Loucy (cell line): ENCODE data around the gene STON2.

Experiments used
- H2AFZ ChIP-seq: fragments of 200-600 bp; sonication (generic); 2 replicates; pipeline ENCODE4 v1.6.0; 2016; ENCODE audit warnings: antibody characterized with exemption, mild to moderate bottlenecking, low read length, moderate library complexity
- H3F3A ChIP-seq: fragments of 200-600 bp; 2 replicates; pipeline ENCODE4 v1.6.0; 2016; ENCODE audit warnings: antibody characterized with exemption, low read depth, mild to moderate bottlenecking
- H3K27me3 ChIP-seq: fragments of 200-600 bp; sonication (generic); 2 replicates; pipeline ENCODE4 v1.6.1; 2014; ENCODE audit warnings: low read length, mild to moderate bottlenecking; ENCODE audit not compliant: insufficient read depth, poor library complexity, severe bottlenecking
- H3K36me3 ChIP-seq: fragments of 200-600 bp; sonication (generic); 2 replicates; pipeline ENCODE4 v1.6.1; 2016; ENCODE audit warnings: low read length; ENCODE audit not compliant: insufficient read depth
- H3K4me1 ChIP-seq: fragments of 200-600 bp; sonication (generic); 2 replicates; pipeline ENCODE4 v1.5.1; 2014; ENCODE audit warnings: low read length, mild to moderate bottlenecking; ENCODE audit not compliant: insufficient read depth, poor library complexity, severe bottlenecking
- H3K4me2 ChIP-seq: fragments of 200-600 bp; sonication (generic); 2 replicates; pipeline ENCODE4 v1.6.0; 2014; ENCODE audit warnings: antibody characterized with exemption, low read length, low read depth, mild to moderate bottlenecking; ENCODE audit not compliant: poor library complexity, severe bottlenecking
- H3K4me3 ChIP-seq: fragments of 200-600 bp; sonication (generic); 2 replicates; pipeline ENCODE4 v1.5.1; 2014; ENCODE audit warnings: low read length, mild to moderate bottlenecking, mixed read lengths; ENCODE audit not compliant: poor library complexity, severe bottlenecking
- H3K79me2 ChIP-seq: fragments of 200-600 bp; sonication (generic); 2 replicates; pipeline ENCODE4 v1.6.1; 2014; ENCODE audit warnings: low read length; ENCODE audit not compliant: insufficient read depth
- H3K9ac ChIP-seq: fragments of 200-600 bp; sonication (generic); 2 replicates; pipeline ENCODE4 v1.6.0; 2014; ENCODE audit warnings: mild to moderate bottlenecking, low read depth, low read length, moderate library complexity; ENCODE audit not compliant: poor library complexity, severe bottlenecking
- H3K9me2 ChIP-seq: fragments of 200-600 bp; sonication (generic); replicated peaks from 2 replicates; pipeline ENCODE4 v1.6.1; 2016; ENCODE audit warnings: low read depth, low read length, mixed read lengths
- H3K9me3 ChIP-seq: fragments of 200-600 bp; sonication (generic); 2 replicates; pipeline ENCODE4 v1.6.1; 2014; ENCODE audit warnings: mild to moderate bottlenecking, antibody characterized with exemption, low read length, low read depth; ENCODE audit not compliant: insufficient read depth
- H4K20me1 ChIP-seq: fragments of 200-600 bp; sonication (generic); 2 replicates; pipeline ENCODE4 v1.6.0; 2014; ENCODE audit warnings: antibody characterized with exemption, low read length, mild to moderate bottlenecking; ENCODE audit not compliant: insufficient read depth, poor library complexity, severe bottlenecking
- CTCF ChIP-seq: fragments of 200-600 bp; sonication (generic); conservative IDR thresholded peaks from 2 replicates; pipeline ENCODE4 v1.5.1; 2014; ENCODE audit warnings: mild to moderate bottlenecking, antibody characterized with exemption, low read length
- EZH2phosphoT487 ChIP-seq: fragments of 200-600 bp; IDR thresholded peaks from 2 replicates; pipeline ENCODE4 v1.6.1; 2018; ENCODE audit warnings: antibody characterized with exemption, mild to moderate bottlenecking, moderate library complexity, borderline replicate concordance

STON2 gene

GRCh38 chr14:81277096-81277495 lies 123.0 kb downstream of the STON2 start:
- no peaks in the 10 kb centered on the region for H3K79me2 ChIP-seq
- no peaks in the 10 kb centered on the region for H3K9me3 ChIP-seq
- no peaks in the 10 kb centered on the region for H3K9me2 ChIP-seq
- peaks cover 10% of the 10 kb centered on the region for H3K4me1 ChIP-seq
- H3K36me3 ChIP-seq, result no peaks in the 10 kb centered on the region
- no peak overlapping the region for H3K9ac ChIP-seq
- H3K4me3 ChIP-seq, result no peak overlapping the region
- TF ChIP-seq EZH2phosphoT487, result no peak
- no peaks in the 10 kb centered on the region for H3F3A ChIP-seq
- no peak overlapping the region for H2AFZ ChIP-seq
- H3K27me3 ChIP-seq, result no peaks in the 10 kb centered on the region
- no peaks in the 10 kb centered on the region for H4K20me1 ChIP-seq
- H3K4me2 ChIP-seq, result no peak overlapping the region

- Histone ChIP-seq H3K4me1 (peaks cover 10% of the 10 kb centered on the region), H3F3A (no peaks in the 10 kb centered on the region), H2AFZ (peak overlapping the region; percentile 4; the same call in 1 of the 2 replicates), H3K4me2 (no peak overlapping the region), H3K9me2 (no peaks in the 10 kb centered on the region), H3K36me3 (no peaks in the 10 kb centered on the region), H4K20me1 (no peaks in the 10 kb centered on the region), H3K79me2 (no peaks in the 10 kb centered on the region), H3K9ac (no peak overlapping the region), H3K4me3 (no peak overlapping the region), H3K27me3 (no peaks in the 10 kb centered on the region), H3K9me3 (no peaks in the 10 kb centered on the region)
- TF ChIP-seq CTCF, result no peak
- TF ChIP-seq EZH2phosphoT487, result no peak
Measured at GRCh38 chr14:81276073-81277069, 123.8 kb downstream of the STON2 start.

GRCh38 chr14:81275305-81276072 lies 124.6 kb downstream of the STON2 start:
- Histone ChIP-seq H4K20me1 (no peaks in the 10 kb centered on the region), H3K4me2 (no peak overlapping the region), H3K79me2 (no peaks in the 10 kb centered on the region), H2AFZ (peak overlapping the region; percentile 4; the same call in 1 of the 2 replicates), H3K36me3 (no peaks in the 10 kb centered on the region), H3K27me3 (no peaks in the 10 kb centered on the region), H3K9me2 (no peaks in the 10 kb centered on the region), H3K9ac (no peak overlapping the region), H3K9me3 (no peaks in the 10 kb centered on the region), H3K4me1 (peaks cover 10% of the 10 kb centered on the region), H3K4me3 (no peak overlapping the region), H3F3A (no peaks in the 10 kb centered on the region)
- no peak for TF ChIP-seq CTCF
- no peak for TF ChIP-seq EZH2phosphoT487
